Mammary epithelial cell (primary cell): ENCODE results near the gene MYBBP1A.

ENCODE experiments used
- CTCF ChIP-seq, 2 donors: IDR thresholded peaks in 1 of 2; conservative IDR thresholded peaks in 1 of 2; 2 replicates each; pipeline ENCODE4 v1.5.1; 2011 to 2012; ENCODE audit warnings: inconsistent platforms in 2 of 2, low read length in 2 of 2, mild to moderate bottlenecking in 2 of 2, control low read depth in 1 of 2, low read depth in 1 of 2; ENCODE audit not compliant: insufficient read depth in 1 of 2; ENCODE audit errors: extremely low read depth in 1 of 2
- EZH2 ChIP-seq: IDR thresholded peaks from 2 replicates; pipeline ENCODE4 v1.6.1; 2012; ENCODE audit warnings: low read length, inconsistent platforms, borderline replicate concordance

- TF ChIP-seq CTCF (conservative IDR thresholded peaks at IDR 0.05 in 1 of 2, IDR thresholded peaks at IDR 0.05 in 1 of 2; ENCODE audit: extremely low read depth in 1 of 2, insufficient read depth in 1 of 2, low read depth in 1 of 2, low read length in 2 of 2) (no peak), EZH2 (no peak)
These were observed 39.7 kb downstream of the MYBBP1A start for GRCh38 chr17:4515501-4515900.
